RWPE1 (cell line): ENCODE measurements around the gene HCN2.
A peak's percentile ranks its signal among the peaks of the same experiment; 100 is the strongest.

ENCODE experiments used
- CTCF ChIA-PET: fragments of 350-600 bp; sonication (Branson Sonifier 250); formaldehyde crosslinking; extraction: SDS; loops from one replicate; lab custom pipeline; 2021; lab: Yijun Ruan, JAX
- POLR2A ChIA-PET: fragments of 400-600 bp; formaldehyde crosslinking; extraction: SDS; loops from one replicate; lab custom pipeline; 2020; ENCODE audit warnings: antibody characterized with exemption; ENCODE audit not compliant: low non-redundant PET; lab: Yijun Ruan, JAX
- DNase-seq: peaks from one replicate; pipeline ENCODE4 v3.0.0; 2012; ENCODE audit warnings: low spot score
- H3K27ac ChIP-seq: fragments of 450-650 bp; 2 replicates; pipeline ENCODE4 v1.5.1; 2017
- CTCF ChIP-seq: fragments of 450-650 bp; conservative IDR thresholded peaks from 2 replicates; pipeline ENCODE4 v1.5.1; 2017; ENCODE audit warnings: low read depth, mild to moderate bottlenecking

HCN2 gene

GRCh38 chr19:570937-571565 is 18.6 kb upstream of the HCN2 start:
- ChIA-PET POLR2A (no interaction called here), CTCF (no interaction called here)
- DNase-seq = no peak
- no peak for TF ChIP-seq CTCF
- H3K27ac ChIP-seq = peak overlapping the region; percentile 99

GRCh38 chr19:571566-571974 is 18.1 kb upstream of the HCN2 start:
- TF ChIP-seq CTCF = no peak
- no peak for DNase-seq
- CTCF ChIA-PET = interaction anchor here (0.7 to 1.3 kb wide), 2 partner anchors 12 to 109 kb away, joined by 3 to 4 read pairs; no protein-coding TSS in a partner anchor
- peak overlapping the region; percentile 99 for H3K27ac ChIP-seq
- POLR2A ChIA-PET = interaction anchor here (0.5 kb wide), 1 partner anchor 14 kb away, joined by 4 read pairs; no protein-coding TSS in a partner anchor

GRCh38 chr19:572140-572742 is 17.4 kb upstream of the HCN2 start, which contains the start of gene BSG:
TSS of gene BSG (plus strand) at chr19:572596. CDS start at chr19:572635, 39 bp downstream.
- DNase-seq = peak; percentile 98
- no peak for TF ChIP-seq CTCF
- peak within 1 kb of the TSS; percentile 99 for H3K27ac ChIP-seq
- POLR2A ChIA-PET = interaction anchor here (0.5 to 1.0 kb wide), 2 partner anchors 14 to 40 kb away, joined by 4 to 5 read pairs; no protein-coding TSS in a partner anchor
- CTCF ChIA-PET = interaction anchor here (0.7 to 1.3 kb wide), 3 partner anchors 12 to 108 kb away, joined by 3 to 5 read pairs (median 4); no protein-coding TSS in a partner anchor

- ChIA-PET POLR2A (interaction anchor here (1.0 kb wide), 1 partner anchor 41 kb away, joined by 5 read pairs; no protein-coding TSS in a partner anchor), CTCF (interaction anchor here (0.9 to 1.3 kb wide), 2 partner anchors 11 to 63 kb away, joined by 4 to 5 read pairs; no protein-coding TSS in a partner anchor)
- peak; percentile 71 for DNase-seq
- no peak for TF ChIP-seq CTCF
- peak overlapping the region; percentile 99 for H3K27ac ChIP-seq
Observed at GRCh38 chr19:572743-573518, 16.8 kb upstream of the HCN2 start.

- POLR2A ChIA-PET = interaction anchor here (0.7 kb wide), 1 partner anchor 44 kb away, joined by 3 read pairs; no protein-coding TSS in a partner anchor
- no peak for TF ChIP-seq CTCF
- peak overlapping the region; percentile 99 for H3K27ac ChIP-seq
- no peak for DNase-seq
- CTCF ChIA-PET = no interaction called here
Observed at GRCh38 chr19:573519-573825, 16.2 kb upstream of the HCN2 start.
